ENCODE data around the gene EFCAB7.

- TF ChIP-seq CTCF (IDR thresholded peaks at IDR 0.05 in 8 of 11, conservative IDR thresholded peaks at IDR 0.05 in 3 of 11) (no peak), POLR2A (IDR thresholded peaks at IDR 0.05) (no peak), POLR2AphosphoS5 (IDR thresholded peaks at IDR 0.05) (no peak)
Observed at GRCh38 chr1:63611231-63611630, 87.9 kb downstream of the EFCAB7 start.
